Spinal cord (tissue), 10 donors: ENCODE results near the gene PJA2. TPM values are rescaled to one million over a fixed set of nuclear protein-coding genes. Genes with fewer than 3 reads are reported as not detected.

ENCODE experiments used
- DNase-seq, 6 donors: peaks; one replicate each; pipeline versions ENCODE4 v3.0.0 to v3.0.0-alpha.2; 2013 to 2015; ENCODE audit warnings: low spot score in 6 of 6, low read depth in 4 of 6
- H3K27ac ChIP-seq: one replicate; pipeline ENCODE4 v1.5.1; 2013; ENCODE audit warnings: low read depth, low read length, control low read depth
- H3K27me3 ChIP-seq: one replicate; pipeline ENCODE4 v1.6.1; 2013; ENCODE audit warnings: low read length; ENCODE audit not compliant: control insufficient read depth, insufficient read depth
- H3K36me3 ChIP-seq: one replicate; pipeline ENCODE4 v1.6.1; 2013; ENCODE audit warnings: low read length; ENCODE audit not compliant: control insufficient read depth, insufficient read depth
- H3K4me1 ChIP-seq: one replicate; pipeline ENCODE4 v1.6.1; 2013; ENCODE audit warnings: low read length; ENCODE audit not compliant: control insufficient read depth, insufficient read depth
- H3K4me3 ChIP-seq: one replicate; pipeline ENCODE4 v1.5.1; 2013; ENCODE audit warnings: low read depth, low read length, control low read depth
- H3K9me3 ChIP-seq: one replicate; pipeline ENCODE4 v1.6.1; 2013; ENCODE audit warnings: low read length; ENCODE audit not compliant: control insufficient read depth, insufficient read depth
- WGBS: methylation state at CpG from one replicate; pipeline ENCODE4 v1.1.5; 2013; ENCODE audit warnings: missing lambda C conversion rate; ENCODE audit not compliant: insufficient coverage; 5-methylcytosine and 5-hydroxymethylcytosine counted together
- polyA plus RNA-seq, 2 donors: library from polyadenylated mRNA; unstranded; fragments of 120-200 nt; gene quantifications; one replicate each; pipeline ENCODE4 v1.2.1, GENCODE V29; 2013; ENCODE audit not compliant: insufficient read length in 2 of 2
- total RNA-seq, 2 donors: library from RNA; depleted of rRNA in 1 of 2; stranded (reverse); fragments of 120-200 nt in 1 of 2; fragments of >200 nt in 1 of 2; gene quantifications; one replicate each; pipeline versions ENCODE4 v1.2.3 to v1.2.4, GENCODE V29; 2013 to 2014
- donor health status: healthy.

PJA2 gene
- total and polyA plus RNA-seq, 4 donors: 111 to 370 (median 226) TPM

DNA sequence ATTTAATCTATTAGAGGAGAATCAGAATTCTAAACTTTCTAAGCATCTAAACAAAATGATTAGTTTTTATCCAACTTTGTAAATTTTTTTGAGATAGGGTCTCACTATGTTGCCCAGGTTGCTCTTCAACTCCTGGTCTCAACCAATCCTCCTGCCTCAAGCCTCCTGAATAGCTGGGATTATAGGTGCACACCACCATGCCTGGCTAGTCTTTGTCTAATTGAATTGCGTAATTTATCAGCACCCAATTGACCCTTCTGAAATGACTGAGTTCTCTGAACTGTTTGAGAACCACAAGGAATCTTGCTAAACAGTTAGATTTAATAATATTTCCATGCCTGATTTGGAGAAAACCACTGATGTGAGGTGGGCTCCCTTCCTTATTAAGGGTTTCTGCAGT, 75.7 kb downstream of the PJA2 start:
- peaks cover 5% of the 10 kb centered on the region for H3K36me3 ChIP-seq
- no peaks in the 10 kb centered on the region for H3K9me3 ChIP-seq
- H3K27ac ChIP-seq: no peak overlapping the region
- WGBS: 100% methylated on average over 1 of the region's 1 CpG
- DNase-seq: no peak
- H3K4me1 ChIP-seq: no peaks in the 10 kb centered on the region
- H3K4me3 ChIP-seq: no peak overlapping the region
- H3K27me3 ChIP-seq: no peaks in the 10 kb centered on the region

DNA sequence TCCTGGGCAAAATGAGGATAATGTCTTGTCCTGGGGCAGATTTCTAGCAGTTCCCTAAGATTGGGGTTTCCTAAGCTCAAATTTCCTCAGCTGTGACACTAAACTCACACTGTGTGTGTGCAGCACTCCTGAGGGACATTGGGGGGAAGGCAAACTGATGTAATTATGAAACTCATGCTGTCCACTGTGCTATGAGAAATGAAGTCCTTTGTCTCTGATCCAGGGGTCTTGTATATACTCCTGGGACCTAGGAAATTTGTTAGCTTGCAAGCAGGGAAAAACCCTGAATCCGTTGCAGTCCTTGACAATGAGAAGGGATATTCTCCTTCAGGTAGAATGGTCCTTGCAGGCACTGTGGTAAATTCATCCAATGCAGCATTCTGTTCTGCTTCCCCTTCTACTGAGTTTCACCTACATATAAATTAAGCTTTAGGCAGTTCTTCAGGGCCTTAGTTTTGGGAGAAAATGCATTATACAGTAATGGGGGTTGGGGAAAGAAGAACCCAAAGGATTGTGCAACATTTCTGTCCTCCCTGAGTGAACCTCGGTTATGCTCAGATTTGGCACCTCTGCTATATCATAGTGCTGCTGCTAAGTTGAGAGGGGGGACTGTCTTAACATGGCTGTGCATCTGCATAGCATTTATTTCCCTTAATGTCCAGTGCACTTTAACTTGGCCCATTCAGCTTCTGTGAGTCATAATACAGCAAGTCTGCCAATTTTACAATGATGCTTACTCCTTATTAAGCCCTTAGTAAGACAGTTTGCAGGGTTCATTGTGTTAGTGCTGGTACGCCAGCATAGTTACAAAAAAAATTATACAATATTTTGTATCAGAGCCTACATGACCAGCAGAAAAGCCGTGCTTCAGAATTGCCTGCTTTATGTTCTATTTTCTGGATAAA, 80.2 kb downstream of the PJA2 start:
- Histone ChIP-seq H3K27me3 (no peaks in the 10 kb centered on the region), H3K4me3 (no peak overlapping the region), H3K36me3 (no peaks in the 10 kb centered on the region), H3K4me1 (no peaks in the 10 kb centered on the region), H3K9me3 (no peaks in the 10 kb centered on the region), H3K27ac (no peak overlapping the region)
- 83% methylated on average over 1 of the region's 4 CpGs for WGBS
- peak in 1 of 6 donors; percentile 29 for DNase-seq

DNA sequence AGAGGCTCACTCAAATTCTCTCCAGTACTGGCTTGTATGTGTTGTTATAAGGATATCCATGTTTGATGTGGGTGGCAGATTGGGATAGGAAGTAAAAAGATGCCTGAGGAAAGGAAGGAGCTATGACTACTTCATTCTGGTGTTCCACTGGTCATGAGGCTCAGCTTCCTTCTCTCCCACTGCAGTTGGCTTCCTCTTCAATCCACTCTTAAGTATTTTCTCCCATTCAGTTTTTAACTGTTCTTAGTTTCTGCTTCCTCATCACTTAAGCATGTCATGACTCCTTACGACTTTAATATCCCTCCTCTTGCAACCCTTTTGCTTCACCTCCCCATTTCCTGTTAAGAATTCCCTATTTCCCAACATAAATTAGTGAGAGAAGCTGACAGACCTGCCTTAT, 81.1 kb downstream of the PJA2 start:
- no peaks in the 10 kb centered on the region for H3K9me3 ChIP-seq
- H3K4me3 ChIP-seq: no peak overlapping the region
- DNase-seq: no peak
- no peaks in the 10 kb centered on the region for H3K27me3 ChIP-seq
- WGBS: 83% methylated on average over 1 of the region's 1 CpG
- H3K4me1 ChIP-seq: no peaks in the 10 kb centered on the region
- no peaks in the 10 kb centered on the region for H3K36me3 ChIP-seq
- no peak overlapping the region for H3K27ac ChIP-seq

DNA sequence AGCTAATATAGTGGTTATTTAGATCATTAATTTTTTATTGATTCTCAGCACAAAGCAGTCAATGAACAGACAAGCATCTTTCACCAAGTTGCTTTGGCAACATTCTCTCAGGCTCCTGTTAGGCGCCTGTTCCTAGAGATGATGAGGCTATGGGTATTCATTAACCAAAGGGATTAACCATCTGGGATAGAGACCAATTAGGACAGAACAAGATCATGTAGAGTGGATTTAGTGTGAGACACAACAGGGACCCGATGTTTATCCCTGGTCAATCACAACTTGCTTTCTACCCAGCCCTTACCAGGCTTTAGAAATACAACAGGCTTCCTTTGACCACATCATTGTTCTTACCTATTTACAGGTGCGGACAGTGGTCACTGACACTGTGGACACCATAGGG, 82.2 kb downstream of the PJA2 start:
- Histone ChIP-seq H3K4me3 (no peak overlapping the region), H3K36me3 (no peaks in the 10 kb centered on the region), H3K9me3 (no peaks in the 10 kb centered on the region), H3K4me1 (no peaks in the 10 kb centered on the region), H3K27me3 (no peaks in the 10 kb centered on the region), H3K27ac (no peak overlapping the region)
- WGBS: no CpG with 5 or more reads among the region's 3 CpGs
- DNase-seq: peak in 1 of 6 donors; percentile 14

DNA sequence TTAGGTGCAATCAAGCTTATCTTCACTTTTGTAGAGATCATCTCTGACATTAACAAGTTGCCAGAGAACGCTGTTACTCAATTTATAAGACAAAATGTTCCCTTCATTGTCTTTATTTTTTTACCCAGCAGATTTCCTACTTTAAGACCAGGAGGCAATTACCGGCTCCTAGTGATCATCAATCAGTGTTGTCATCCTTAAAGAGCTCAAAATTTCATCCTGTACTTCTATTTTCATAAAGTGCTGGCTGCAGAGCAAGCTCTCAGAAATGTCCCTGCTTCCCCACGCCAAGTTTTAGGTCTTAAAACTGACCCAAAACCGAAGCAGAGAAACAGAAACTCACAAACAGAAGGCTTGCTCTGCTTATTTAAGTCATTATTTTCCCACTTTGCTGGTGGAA, 82.9 kb downstream of the PJA2 start:
- H3K36me3 ChIP-seq: no peaks in the 10 kb centered on the region
- H3K27ac ChIP-seq: no peak overlapping the region
- H3K27me3 ChIP-seq: no peaks in the 10 kb centered on the region
- 75% methylated on average over 1 of the region's 4 CpGs for WGBS
- no peaks in the 10 kb centered on the region for H3K4me1 ChIP-seq
- H3K4me3 ChIP-seq: no peak overlapping the region
- no peak for DNase-seq
- no peaks in the 10 kb centered on the region for H3K9me3 ChIP-seq

DNA sequence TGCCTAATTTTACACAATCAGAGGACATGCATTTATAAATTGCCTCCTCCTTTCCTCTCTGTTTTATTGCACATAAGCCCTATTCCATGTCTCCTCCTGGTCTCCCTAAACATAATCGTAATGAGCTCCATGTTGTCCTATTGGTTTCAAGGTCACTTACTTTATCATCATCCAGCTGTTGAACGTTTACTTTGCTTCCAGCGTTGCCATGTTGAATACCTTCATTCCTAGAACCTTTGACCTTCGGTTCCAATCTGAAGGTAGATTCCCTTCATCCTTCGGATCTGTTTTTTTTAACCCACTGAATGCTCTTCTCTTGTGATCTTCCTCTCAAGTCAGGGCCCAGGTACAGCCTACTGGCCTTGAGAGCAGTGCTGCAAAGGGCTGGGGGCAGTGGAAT, 84.3 kb downstream of the PJA2 start:
- 99% methylated on average over 5 of the region's 5 CpGs for WGBS
- no peaks in the 10 kb centered on the region for H3K9me3 ChIP-seq
- no peak for DNase-seq
- H3K4me3 ChIP-seq: no peak overlapping the region
- H3K4me1 ChIP-seq: no peaks in the 10 kb centered on the region
- no peak overlapping the region for H3K27ac ChIP-seq
- H3K36me3 ChIP-seq: no peaks in the 10 kb centered on the region
- no peaks in the 10 kb centered on the region for H3K27me3 ChIP-seq

DNA sequence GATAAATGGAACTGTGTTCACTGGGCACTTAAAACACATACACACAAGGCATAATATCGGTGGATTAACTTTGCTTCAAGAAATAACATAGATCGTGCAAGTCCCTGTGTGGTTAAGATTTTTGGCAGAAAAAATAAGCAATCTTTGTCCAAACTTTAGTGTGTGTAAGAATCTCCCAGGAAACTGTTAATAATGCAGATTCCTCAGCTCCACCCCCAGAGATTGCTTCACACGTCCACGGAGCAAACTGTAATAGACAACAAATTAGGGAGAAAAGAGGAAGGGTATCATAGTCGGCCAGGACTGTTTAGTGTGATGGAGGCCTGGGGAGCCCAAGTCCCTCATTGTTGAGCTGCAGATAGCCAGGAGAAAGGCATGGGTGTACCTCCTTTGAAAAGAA, 84.8 kb downstream of the PJA2 start:
- Histone ChIP-seq H3K36me3 (no peaks in the 10 kb centered on the region), H3K4me3 (no peak overlapping the region), H3K4me1 (no peaks in the 10 kb centered on the region), H3K9me3 (no peaks in the 10 kb centered on the region), H3K27ac (no peak overlapping the region), H3K27me3 (no peaks in the 10 kb centered on the region)
- no CpG with 5 or more reads among the region's 5 CpGs for WGBS
- no peak for DNase-seq

DNA sequence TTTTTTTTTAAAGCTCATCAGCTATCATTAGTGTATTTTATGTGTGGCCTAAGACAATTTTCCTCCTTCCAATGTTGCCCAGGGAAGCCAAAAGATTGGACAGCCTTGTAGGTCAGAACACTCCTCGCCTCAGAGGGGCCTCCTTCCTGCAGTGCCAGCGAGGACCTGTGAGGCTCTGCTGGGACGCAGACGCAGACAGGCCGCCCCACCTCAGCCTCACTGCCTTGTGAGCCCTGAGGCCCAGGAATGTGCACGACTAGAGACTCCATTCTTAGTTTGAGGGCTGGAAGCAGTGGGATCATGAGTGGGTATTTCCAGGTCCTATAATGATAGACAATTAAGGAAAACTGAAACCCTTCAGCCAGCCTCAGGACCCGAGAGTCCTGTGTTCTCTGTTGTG, 85.4 kb downstream of the PJA2 start:
- no peak overlapping the region for H3K27ac ChIP-seq
- H3K4me1 ChIP-seq: no peaks in the 10 kb centered on the region
- H3K36me3 ChIP-seq: no peaks in the 10 kb centered on the region

DNA sequence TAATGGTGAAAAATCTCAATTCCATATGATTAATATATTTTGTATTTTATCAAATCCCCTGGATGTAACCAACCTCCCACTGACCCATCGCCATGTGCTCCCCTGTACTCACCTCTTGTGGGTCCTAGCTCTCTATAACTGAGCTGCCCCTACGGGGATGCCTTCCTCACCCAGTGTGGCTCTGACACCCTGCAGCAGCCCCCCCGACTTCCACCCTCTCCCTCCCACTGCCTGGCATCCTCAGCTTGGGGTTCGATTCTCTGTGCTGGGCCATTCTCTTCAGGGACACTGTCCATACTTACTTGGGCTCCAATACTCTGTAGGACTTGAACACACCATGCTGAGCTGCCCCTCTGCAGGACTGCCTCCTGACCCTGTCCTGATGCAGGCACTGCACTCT, 87.1 kb downstream of the PJA2 start:
- Histone ChIP-seq H3K27me3 (no peaks in the 10 kb centered on the region), H3K4me3 (no peak overlapping the region), H3K4me1 (no peaks in the 10 kb centered on the region), H3K9me3 (no peaks in the 10 kb centered on the region), H3K36me3 (no peaks in the 10 kb centered on the region), H3K27ac (no peak overlapping the region)
- no peak for DNase-seq
- WGBS: 95% methylated on average over 4 of the region's 4 CpGs

More for the DNA sequence above, 85.4 kb downstream of the PJA2 start:
- DNase-seq: no peak
- WGBS: 78% methylated on average over 4 of the region's 7 CpGs
- no peak overlapping the region for H3K4me3 ChIP-seq
- H3K9me3 ChIP-seq: no peaks in the 10 kb centered on the region
- H3K27me3 ChIP-seq: no peaks in the 10 kb centered on the region

DNA sequence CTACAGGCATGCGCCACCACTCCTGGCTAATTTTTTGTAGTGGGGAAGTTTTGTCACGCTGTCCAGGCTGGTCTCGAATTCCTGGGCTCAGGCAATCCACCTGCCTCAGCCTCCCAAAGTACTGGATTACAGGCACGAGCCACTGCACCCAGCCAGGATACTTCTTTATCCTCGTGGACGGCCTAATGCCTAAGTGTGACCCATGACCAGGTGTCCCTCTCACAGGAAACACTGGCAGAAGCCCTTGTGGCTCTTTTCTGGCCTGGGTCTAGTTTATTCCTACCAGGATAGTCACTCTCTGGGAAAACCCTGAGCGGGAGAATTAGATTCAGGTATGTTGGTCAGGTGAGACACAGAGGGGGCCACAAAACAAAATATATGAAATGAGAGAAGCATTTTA, 90.4 kb downstream of the PJA2 start:
- WGBS: 98% methylated on average over 4 of the region's 7 CpGs
- H3K4me1 ChIP-seq: no peaks in the 10 kb centered on the region
- H3K27ac ChIP-seq: no peak overlapping the region
- no peaks in the 10 kb centered on the region for H3K27me3 ChIP-seq
- H3K9me3 ChIP-seq: no peaks in the 10 kb centered on the region
- H3K4me3 ChIP-seq: no peak overlapping the region
- no peak for DNase-seq
- H3K36me3 ChIP-seq: no peaks in the 10 kb centered on the region
